ENCODE results near the gene EFTUD2. TPM values are rescaled to one million over a fixed set of nuclear protein-coding genes. Genes with fewer than 3 reads are reported as not detected.

EFTUD2 gene
- total RNA-seq, 1 donor from 2014 or later, result 145 TPM

DNA sequence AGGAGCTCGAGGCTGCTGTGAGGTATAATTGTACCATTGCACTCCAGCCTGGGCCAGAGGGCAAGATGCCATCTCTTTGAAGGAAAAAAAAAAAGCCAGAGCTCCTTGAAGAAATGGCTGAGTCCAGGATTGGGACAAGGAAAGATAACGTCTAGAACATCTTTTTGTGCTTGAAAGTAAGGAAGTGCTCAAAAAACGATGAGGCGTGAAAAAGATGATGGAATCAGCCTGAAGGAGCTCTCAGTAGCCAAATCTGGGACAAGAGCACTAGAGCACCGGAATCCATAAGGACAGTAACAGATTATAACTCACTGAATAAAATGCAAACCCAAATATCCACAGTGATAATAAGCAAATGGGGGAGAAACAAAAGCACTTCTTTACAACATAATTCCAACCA lies 22.1 kb downstream of the EFTUD2 start:
- Mint-ChIP-seq H3K27me3 (ENCODE audit: low read depth) (no peaks in the 10 kb centered on the region), H3K4me3 (no peak overlapping the region), H3K4me1 (no peaks in the 10 kb centered on the region), H3K36me3 (peaks cover 35% of the 10 kb centered on the region), H3K27ac (no peak overlapping the region), H3K9me3 (no peaks in the 10 kb centered on the region)
- TF ChIP-seq, protein P1, sequence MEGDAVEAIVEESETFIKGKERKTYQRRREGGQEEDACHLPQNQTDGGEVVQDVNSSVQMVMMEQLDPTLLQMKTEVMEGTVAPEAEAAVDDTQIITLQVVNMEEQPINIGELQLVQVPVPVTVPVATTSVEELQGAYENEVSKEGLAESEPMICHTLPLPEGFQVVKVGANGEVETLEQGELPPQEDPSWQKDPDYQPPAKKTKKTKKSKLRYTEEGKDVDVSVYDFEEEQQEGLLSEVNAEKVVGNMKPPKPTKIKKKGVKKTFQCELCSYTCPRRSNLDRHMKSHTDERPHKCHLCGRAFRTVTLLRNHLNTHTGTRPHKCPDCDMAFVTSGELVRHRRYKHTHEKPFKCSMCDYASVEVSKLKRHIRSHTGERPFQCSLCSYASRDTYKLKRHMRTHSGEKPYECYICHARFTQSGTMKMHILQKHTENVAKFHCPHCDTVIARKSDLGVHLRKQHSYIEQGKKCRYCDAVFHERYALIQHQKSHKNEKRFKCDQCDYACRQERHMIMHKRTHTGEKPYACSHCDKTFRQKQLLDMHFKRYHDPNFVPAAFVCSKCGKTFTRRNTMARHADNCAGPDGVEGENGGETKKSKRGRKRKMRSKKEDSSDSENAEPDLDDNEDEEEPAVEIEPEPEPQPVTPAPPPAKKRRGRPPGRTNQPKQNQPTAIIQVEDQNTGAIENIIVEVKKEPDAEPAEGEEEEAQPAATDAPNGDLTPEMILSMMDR (IDR thresholded peaks at IDR 0.05; ENCODE audit: unreplicated experiment), result no peak
- no peak for DNase-seq (ENCODE audit: low spot score in 2 of 2, unreplicated experiment in 2 of 2)

DNA sequence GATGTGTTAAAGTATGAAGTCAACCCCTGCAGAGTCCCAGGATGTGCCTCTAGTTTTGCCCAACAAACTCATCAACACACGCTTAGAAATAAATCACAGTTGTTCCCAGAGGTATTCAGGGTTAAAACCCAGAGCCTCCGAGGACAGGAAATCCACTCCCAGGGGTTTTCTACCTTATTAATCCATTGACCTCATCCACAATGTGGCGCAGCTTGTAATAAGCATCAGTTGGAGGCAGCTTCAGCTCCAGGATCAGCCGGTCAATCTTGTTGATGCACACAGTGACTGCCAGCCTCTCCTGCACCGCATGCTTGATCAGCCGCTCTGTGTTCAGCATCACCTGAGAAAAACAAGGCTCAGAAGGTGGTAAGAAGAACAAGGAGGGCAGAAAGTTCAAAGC lies 23.5 kb downstream of the EFTUD2 start:
- Mint-ChIP-seq H3K9me3 (no peaks in the 10 kb centered on the region), H3K36me3 (peaks cover 38% of the 10 kb centered on the region), H3K27me3 (ENCODE audit: low read depth) (no peaks in the 10 kb centered on the region), H3K4me3 (no peak overlapping the region), H3K27ac (no peak overlapping the region), H3K4me1 (no peaks in the 10 kb centered on the region)
- TF ChIP-seq, protein P1 (IDR thresholded peaks at IDR 0.05; ENCODE audit: unreplicated experiment), result no peak
- no peak for DNase-seq (ENCODE audit: low spot score in 2 of 2, unreplicated experiment in 2 of 2)

DNA sequence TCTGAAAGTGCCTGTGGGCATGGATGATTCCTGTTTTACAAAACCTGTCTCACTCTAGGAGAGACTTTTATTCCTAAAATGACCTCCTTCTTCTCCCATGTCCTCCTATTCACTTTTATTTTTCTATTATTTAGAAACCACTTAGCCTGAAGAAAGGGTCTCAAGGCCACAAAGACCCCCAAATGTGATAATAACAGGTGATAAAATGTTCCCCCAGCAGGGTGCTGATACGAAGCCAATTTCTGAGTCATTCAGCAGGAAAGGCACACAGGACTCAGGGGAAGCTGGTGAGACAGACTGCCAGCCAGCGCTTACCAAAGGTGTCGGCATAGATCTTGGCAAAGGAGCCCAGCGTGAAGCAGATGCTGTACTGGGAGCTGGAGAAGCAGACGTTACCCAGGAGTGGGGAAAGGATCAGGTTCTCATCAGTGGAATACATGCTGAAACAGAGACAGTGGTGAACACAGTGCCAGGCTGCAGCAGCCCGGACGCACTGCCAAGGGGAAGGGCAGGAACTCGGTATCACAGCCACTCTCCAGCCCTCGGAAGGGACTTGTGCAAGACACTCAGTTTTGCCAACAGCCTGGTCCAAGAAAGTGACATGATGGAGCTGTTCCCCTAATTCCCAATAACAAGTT lies 27.0 kb downstream of the EFTUD2 start:
- DNase-seq (ENCODE audit: low spot score in 2 of 2, unreplicated experiment in 2 of 2), result no peak
- H3K9me3 Mint-ChIP-seq, result no peaks in the 10 kb centered on the region
- TF ChIP-seq, protein P1 (IDR thresholded peaks at IDR 0.05; ENCODE audit: unreplicated experiment), result no peak
- H3K36me3 Mint-ChIP-seq, result peaks cover 45% of the 10 kb centered on the region
- H3K4me3 Mint-ChIP-seq, result no peak overlapping the region
- H3K27ac Mint-ChIP-seq, result no peak overlapping the region
- H3K4me1 Mint-ChIP-seq, result no peaks in the 10 kb centered on the region
- no peaks in the 10 kb centered on the region for H3K27me3 Mint-ChIP-seq (ENCODE audit: low read depth)

DNA sequence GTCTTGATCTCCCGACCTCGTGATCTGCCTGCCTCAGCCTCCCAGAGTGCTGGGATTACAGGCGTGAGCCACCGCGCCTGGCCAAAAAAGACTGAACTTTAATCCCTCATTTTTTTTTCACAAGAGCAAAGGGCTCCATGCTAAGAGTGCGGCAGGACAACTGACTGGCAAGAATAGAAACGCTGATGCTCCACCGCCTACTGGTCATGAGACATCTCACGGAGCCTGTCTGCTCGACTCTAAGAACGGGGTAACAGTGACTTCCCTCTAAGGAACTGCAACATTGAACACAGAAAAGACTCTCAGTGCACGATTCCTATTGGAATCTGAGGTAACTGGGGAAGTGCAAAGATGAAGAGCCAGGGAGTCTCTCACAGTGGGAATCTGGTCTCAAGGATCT lies 27.7 kb downstream of the EFTUD2 start:
- no peak for DNase-seq (ENCODE audit: low spot score in 2 of 2, unreplicated experiment in 2 of 2)
- no peak overlapping the region for H3K4me3 Mint-ChIP-seq
- H3K36me3 Mint-ChIP-seq, result peaks cover 41% of the 10 kb centered on the region
- TF ChIP-seq, protein P1 (IDR thresholded peaks at IDR 0.05; ENCODE audit: unreplicated experiment), result no peak
- no peak overlapping the region for H3K27ac Mint-ChIP-seq
- no peaks in the 10 kb centered on the region for H3K9me3 Mint-ChIP-seq
- H3K27me3 Mint-ChIP-seq (ENCODE audit: low read depth), result no peaks in the 10 kb centered on the region
- H3K4me1 Mint-ChIP-seq, result no peaks in the 10 kb centered on the region

DNA sequence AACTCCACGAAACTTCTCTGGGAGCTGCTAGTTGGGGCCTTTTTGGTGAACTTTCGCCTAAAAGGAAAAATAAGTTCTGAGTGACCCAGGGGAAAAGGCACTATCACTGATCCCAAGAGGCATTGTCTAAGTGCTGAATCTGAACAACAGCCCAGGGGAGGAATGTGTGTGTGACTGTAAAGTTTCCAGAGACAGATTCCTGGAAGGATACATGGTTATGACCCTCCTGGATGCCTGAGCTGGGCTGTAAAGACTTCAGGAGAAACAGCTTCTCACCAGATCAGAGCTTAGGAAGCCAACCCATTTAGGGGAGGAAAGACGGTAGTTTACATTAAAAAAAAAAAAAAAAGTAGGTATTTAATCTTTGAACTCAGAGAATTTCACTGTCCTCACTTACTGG lies 31.4 kb downstream of the EFTUD2 start:
- TF ChIP-seq, protein P1 (IDR thresholded peaks at IDR 0.05; ENCODE audit: unreplicated experiment), result no peak
- Mint-ChIP-seq H3K4me3 (no peak overlapping the region), H3K9me3 (no peaks in the 10 kb centered on the region), H3K27ac (no peak overlapping the region), H3K27me3 (ENCODE audit: low read depth) (no peaks in the 10 kb centered on the region), H3K36me3 (peaks cover 36% of the 10 kb centered on the region), H3K4me1 (no peaks in the 10 kb centered on the region)
- no peak for DNase-seq (ENCODE audit: low spot score in 2 of 2, unreplicated experiment in 2 of 2)

DNA sequence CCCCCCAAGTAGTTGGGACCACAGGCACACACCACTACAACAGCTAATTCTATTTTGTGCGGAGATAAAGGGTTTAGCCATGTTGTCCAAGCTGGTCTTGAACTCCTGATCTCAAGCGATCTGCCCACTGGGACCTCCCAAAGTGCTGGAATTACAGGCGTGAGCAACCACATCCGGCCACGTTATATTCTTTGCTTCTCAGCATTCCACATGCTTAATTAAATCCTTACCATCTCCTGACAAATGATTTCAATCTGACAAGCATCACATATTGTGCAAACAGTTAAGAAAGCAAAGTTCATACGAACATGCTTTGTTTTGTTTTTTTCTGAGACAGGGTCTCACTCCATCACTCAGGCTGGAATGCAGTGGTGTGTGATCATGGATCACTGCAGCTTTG lies 33.3 kb downstream of the EFTUD2 start:
- no peak overlapping the region for H3K27ac Mint-ChIP-seq
- H3K27me3 Mint-ChIP-seq (ENCODE audit: low read depth), result no peaks in the 10 kb centered on the region
- TF ChIP-seq, protein P1 (IDR thresholded peaks at IDR 0.05; ENCODE audit: unreplicated experiment), result no peak
- no peak for DNase-seq (ENCODE audit: low spot score in 2 of 2, unreplicated experiment in 2 of 2)
- peaks cover 33% of the 10 kb centered on the region for H3K36me3 Mint-ChIP-seq
- H3K9me3 Mint-ChIP-seq, result no peaks in the 10 kb centered on the region
- H3K4me1 Mint-ChIP-seq, result no peaks in the 10 kb centered on the region
- H3K4me3 Mint-ChIP-seq, result no peak overlapping the region
